ENCODE measurements around the gene KIF23. TPM values are rescaled to one million over a fixed set of nuclear protein-coding genes. Genes with fewer than 3 reads are reported as not detected.
A peak's percentile ranks its signal among the peaks of the same experiment; 100 is the strongest.
"Not testable (repeated sequence)": the region's sequence is repeated elsewhere in the genome, so short reads cannot be mapped to it uniquely, and the experiment has no call there.

KIF23 gene
- total RNA-seq, 1 donor from 2014 or later: 193 TPM

DNA sequence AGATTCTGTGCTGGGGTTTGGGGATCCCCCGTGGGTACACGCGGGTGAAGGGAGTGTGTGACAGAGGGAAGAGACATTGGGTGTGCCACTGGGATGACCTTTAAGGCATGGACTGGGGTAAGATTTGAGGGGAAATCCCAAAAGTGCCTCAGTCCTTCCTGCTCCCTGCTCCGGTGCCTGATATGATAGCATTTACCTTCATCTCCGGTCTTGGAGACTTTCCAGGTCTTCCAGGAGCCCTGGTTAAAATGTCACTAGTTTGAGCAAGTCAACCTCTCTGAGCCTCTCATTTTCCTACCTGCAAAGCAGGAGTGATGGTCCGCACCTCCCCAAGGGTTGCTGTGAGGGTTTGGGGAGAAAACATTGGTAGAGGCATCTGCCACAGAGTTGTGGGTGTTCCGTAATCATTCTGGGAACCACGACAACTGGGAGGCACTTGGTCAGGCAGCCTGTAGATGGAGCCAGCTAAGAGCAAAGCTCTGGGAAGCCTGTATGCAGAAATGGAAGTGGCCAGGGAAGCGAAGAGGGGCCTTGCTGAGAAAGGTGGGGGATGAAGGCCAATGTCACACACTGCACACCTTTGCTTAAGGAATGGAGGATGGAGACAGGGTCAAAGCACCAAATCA, 33.9 kb upstream of the KIF23 start:
- TF ChIP-seq EZH2phosphoT487 (IDR thresholded peaks at IDR 0.05) (no peak), EZH2 (IDR thresholded peaks at IDR 0.05) (no peak)
- TF ChIP-seq, protein P1, sequence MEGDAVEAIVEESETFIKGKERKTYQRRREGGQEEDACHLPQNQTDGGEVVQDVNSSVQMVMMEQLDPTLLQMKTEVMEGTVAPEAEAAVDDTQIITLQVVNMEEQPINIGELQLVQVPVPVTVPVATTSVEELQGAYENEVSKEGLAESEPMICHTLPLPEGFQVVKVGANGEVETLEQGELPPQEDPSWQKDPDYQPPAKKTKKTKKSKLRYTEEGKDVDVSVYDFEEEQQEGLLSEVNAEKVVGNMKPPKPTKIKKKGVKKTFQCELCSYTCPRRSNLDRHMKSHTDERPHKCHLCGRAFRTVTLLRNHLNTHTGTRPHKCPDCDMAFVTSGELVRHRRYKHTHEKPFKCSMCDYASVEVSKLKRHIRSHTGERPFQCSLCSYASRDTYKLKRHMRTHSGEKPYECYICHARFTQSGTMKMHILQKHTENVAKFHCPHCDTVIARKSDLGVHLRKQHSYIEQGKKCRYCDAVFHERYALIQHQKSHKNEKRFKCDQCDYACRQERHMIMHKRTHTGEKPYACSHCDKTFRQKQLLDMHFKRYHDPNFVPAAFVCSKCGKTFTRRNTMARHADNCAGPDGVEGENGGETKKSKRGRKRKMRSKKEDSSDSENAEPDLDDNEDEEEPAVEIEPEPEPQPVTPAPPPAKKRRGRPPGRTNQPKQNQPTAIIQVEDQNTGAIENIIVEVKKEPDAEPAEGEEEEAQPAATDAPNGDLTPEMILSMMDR (IDR thresholded peaks at IDR 0.05): peak; percentile 45
- peak; percentile 41 for DNase-seq (ENCODE audit: low spot score)
- no peak overlapping the region for H2AFZ ChIP-seq (replicated peaks)
- Mint-ChIP-seq H3K4me3 (no peak overlapping the region), H3K27me3 (ENCODE audit: insufficient read depth, low read depth) (peaks cover 2% of the 10 kb centered on the region), H3K36me3 (no peaks in the 10 kb centered on the region), H3K4me1 (peaks cover 33% of the 10 kb centered on the region), H3K9me3 (no peaks in the 10 kb centered on the region), H3K27ac (peak overlapping the region; percentile 31)
- H3K36me3 ChIP-seq: no peaks in the 10 kb centered on the region
- no peak overlapping the region for H3K4me2 ChIP-seq
- no peaks in the 10 kb centered on the region for H3F3A ChIP-seq (ENCODE audit: low read depth)
- H3K27ac ChIP-seq: no peak overlapping the region
- H3K27me3 ChIP-seq: no peaks in the 10 kb centered on the region
- no peaks in the 10 kb centered on the region for H3K4me1 ChIP-seq
- H3K9me3 ChIP-seq (ENCODE audit: low read depth): no peaks in the 10 kb centered on the region
- no peak overlapping the region for H3K4me3 ChIP-seq
- no peak overlapping the region for H3K9ac ChIP-seq
- H3K79me2 ChIP-seq (ENCODE audit: low read depth): no peaks in the 10 kb centered on the region
- H4K20me1 ChIP-seq (ENCODE audit: low read depth): no peaks in the 10 kb centered on the region

DNA sequence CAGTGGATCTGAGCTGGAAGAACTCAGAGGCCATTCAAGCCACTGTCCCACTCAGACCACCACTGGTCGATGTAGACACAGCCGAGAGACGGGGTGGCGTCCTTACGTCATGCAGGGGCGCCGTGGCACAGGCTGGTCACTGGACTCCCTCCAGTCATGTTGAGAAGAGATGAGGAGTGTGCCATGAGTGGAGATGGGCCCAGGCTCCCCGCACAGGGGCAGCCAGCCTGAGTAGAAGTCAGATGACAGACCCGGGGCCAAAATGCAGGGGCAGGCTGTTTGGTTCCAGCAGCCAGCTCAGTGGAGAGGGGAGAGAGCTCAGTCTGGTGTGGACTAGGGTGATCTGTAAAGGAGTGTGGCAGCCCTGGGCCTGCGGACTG, 33.4 kb upstream of the KIF23 start:
- Histone ChIP-seq H3K27me3 (no peaks in the 10 kb centered on the region), H3F3A (ENCODE audit: low read depth) (no peaks in the 10 kb centered on the region), H3K9me3 (ENCODE audit: low read depth) (no peaks in the 10 kb centered on the region), H3K79me2 (ENCODE audit: low read depth) (no peaks in the 10 kb centered on the region), H3K4me1 (no peaks in the 10 kb centered on the region), H2AFZ (replicated peaks) (no peak overlapping the region), H4K20me1 (ENCODE audit: low read depth) (no peaks in the 10 kb centered on the region), H3K36me3 (no peaks in the 10 kb centered on the region), H3K4me2 (no peak overlapping the region), H3K27ac (no peak overlapping the region), H3K4me3 (no peak overlapping the region), H3K9ac (no peak overlapping the region)
- TF ChIP-seq EZH2phosphoT487 (IDR thresholded peaks at IDR 0.05): no peak
- no peak for TF ChIP-seq EZH2 (IDR thresholded peaks at IDR 0.05)
- TF ChIP-seq, protein P1 (IDR thresholded peaks at IDR 0.05): no peak
- Mint-ChIP-seq H3K36me3 (no peaks in the 10 kb centered on the region), H3K4me3 (no peak overlapping the region), H3K27me3 (ENCODE audit: insufficient read depth, low read depth) (peaks cover 2% of the 10 kb centered on the region), H3K4me1 (peaks cover 30% of the 10 kb centered on the region), H3K27ac (peak overlapping the region; percentile 31), H3K9me3 (no peaks in the 10 kb centered on the region)
- no peak for DNase-seq (ENCODE audit: low spot score)

DNA sequence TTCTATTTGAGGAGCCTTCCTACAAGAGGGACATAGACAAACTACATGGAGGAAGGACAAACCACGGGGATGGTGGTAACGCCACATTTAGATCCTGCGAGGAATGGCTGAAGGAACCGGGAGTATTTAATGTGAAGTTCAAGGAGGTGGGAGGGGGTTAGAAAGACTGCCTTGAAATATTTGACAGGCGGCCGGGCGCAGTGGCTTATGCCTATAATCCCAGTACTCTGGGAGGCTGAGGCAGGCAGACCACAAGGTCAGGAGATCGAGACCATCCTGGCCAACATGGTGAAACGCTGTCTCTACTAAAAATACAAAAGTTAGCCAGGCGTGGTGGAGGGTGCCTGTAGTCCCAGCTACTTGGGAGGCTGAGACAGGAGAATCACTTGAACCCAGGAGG, 32.0 kb upstream of the KIF23 start:
- not testable (repeated sequence) for H2AFZ ChIP-seq (replicated peaks); H3K27ac ChIP-seq

DNA sequence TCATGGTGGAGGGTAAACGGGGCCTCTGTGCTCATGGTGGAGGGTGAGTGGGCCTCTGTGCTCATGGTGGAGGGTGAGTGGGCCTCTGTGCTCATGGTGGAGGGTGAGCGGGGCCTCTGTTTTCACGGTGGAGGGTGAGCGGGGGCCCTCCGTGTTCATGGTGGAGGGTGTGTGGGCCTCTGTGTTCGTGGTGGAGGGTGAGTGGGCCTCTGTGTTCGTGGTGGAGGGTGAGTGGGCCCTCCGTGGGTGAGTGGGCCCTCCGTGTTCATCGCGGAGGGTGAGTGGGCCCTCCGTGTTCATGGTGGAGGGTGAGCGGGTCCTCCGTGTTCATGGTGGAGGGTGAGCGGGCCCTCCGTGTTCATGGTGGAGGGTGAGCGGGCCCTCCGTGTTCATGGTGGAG, 30.1 kb upstream of the KIF23 start:
- H3K36me3 Mint-ChIP-seq, H3K9me3 Mint-ChIP-seq, H3K4me3 Mint-ChIP-seq: not testable (repeated sequence)

More for the DNA sequence above, 32.0 kb upstream of the KIF23 start:
- H4K20me1 ChIP-seq (ENCODE audit: low read depth); H3K27me3 ChIP-seq; DNase-seq (ENCODE audit: low spot score); H3K27ac Mint-ChIP-seq; H3K9me3 ChIP-seq (ENCODE audit: low read depth); H3K4me3 Mint-ChIP-seq; H3K9ac ChIP-seq; H3F3A ChIP-seq (ENCODE audit: low read depth); H3K27me3 Mint-ChIP-seq (ENCODE audit: insufficient read depth, low read depth); H3K79me2 ChIP-seq (ENCODE audit: low read depth); H3K36me3 Mint-ChIP-seq; H3K4me2 ChIP-seq; H3K4me3 ChIP-seq; H3K9me3 Mint-ChIP-seq; H3K36me3 ChIP-seq; H3K4me1 ChIP-seq: not testable (repeated sequence)
- H3K4me1 Mint-ChIP-seq: peaks cover 15% of the 10 kb centered on the region

More for the DNA sequence above, 30.1 kb upstream of the KIF23 start:
- not testable (repeated sequence) for DNase-seq (ENCODE audit: low spot score); H2AFZ ChIP-seq (replicated peaks); H3K79me2 ChIP-seq (ENCODE audit: low read depth); H3K27me3 Mint-ChIP-seq (ENCODE audit: insufficient read depth, low read depth); H3K4me3 ChIP-seq; H3K4me1 ChIP-seq; H3K27ac Mint-ChIP-seq; H3K9me3 ChIP-seq (ENCODE audit: low read depth); H4K20me1 ChIP-seq (ENCODE audit: low read depth); H3K27ac ChIP-seq; H3K9ac ChIP-seq; H3K27me3 ChIP-seq; H3K4me2 ChIP-seq; H3K36me3 ChIP-seq; H3F3A ChIP-seq (ENCODE audit: low read depth)
- peaks cover 12% of the 10 kb centered on the region for H3K4me1 Mint-ChIP-seq
